ENCODE results near the gene ETV1. TPM values are rescaled to one million over a fixed set of nuclear protein-coding genes. Genes with fewer than 3 reads are reported as not detected.

Gene ETV1
- total and polyA plus RNA-seq, 2 donors from 2014 or later = 2.0 to 28.6 TPM

DNA sequence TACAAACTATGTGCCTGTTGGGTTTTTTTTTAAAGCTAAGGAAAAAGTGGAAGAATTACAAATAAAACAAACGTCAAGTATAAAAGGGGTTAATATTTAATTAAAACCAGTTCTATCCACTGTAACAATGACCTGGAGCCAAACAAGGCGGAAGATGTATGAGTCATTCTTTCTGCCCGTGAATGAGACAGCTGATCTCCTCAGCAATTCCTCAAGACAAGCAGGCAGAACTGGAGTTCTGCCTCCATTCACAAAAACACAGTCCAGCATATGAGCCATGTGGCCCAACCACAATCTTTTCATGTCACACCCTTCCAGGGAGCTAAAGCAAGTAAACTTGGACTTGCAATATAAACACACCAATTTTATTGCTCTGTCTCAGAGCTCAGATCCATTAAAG, 8.4 kb downstream of the ETV1 start:
- H3K4me3 ChIP-seq (ENCODE audit: low read length in 3 of 3) = no peak overlapping the region
- DNase-seq = peak in 4 of 5 donors; percentile 50 to 91 (median 68)
- no peak overlapping the region for H3K27ac ChIP-seq (ENCODE audit: low read depth in 2 of 2, low read length in 2 of 2)
- no peak overlapping the region for H3K9ac ChIP-seq (ENCODE audit: low read length in 3 of 3)
- peak; percentile 68 for FAIRE-seq
- H3K4me1 ChIP-seq (ENCODE audit: control insufficient read depth in 2 of 3, insufficient read depth in 2 of 3, low read depth in 1 of 3, low read length in 3 of 3) = peaks cover 0 to 5% (median 0%) of the 10 kb centered on the region in 3 donors
- no peaks in the 10 kb centered on the region for H3K36me3 ChIP-seq (ENCODE audit: control insufficient read depth in 2 of 3, insufficient read depth in 3 of 3, low read length in 3 of 3)
- no peaks in the 10 kb centered on the region for H3K9me3 ChIP-seq (ENCODE audit: control insufficient read depth in 2 of 3, insufficient read depth in 1 of 3, low read length in 3 of 3)
- no peak for TF ChIP-seq CTCF (IDR thresholded peaks at IDR 0.05; ENCODE audit: borderline replicate concordance, extremely low read depth, insufficient read depth)
- no peaks in the 10 kb centered on the region for H3K27me3 ChIP-seq (ENCODE audit: control insufficient read depth, insufficient read depth, low read length)
- intact Hi-C loops (cut with DNase I) = no loop called here

DNA sequence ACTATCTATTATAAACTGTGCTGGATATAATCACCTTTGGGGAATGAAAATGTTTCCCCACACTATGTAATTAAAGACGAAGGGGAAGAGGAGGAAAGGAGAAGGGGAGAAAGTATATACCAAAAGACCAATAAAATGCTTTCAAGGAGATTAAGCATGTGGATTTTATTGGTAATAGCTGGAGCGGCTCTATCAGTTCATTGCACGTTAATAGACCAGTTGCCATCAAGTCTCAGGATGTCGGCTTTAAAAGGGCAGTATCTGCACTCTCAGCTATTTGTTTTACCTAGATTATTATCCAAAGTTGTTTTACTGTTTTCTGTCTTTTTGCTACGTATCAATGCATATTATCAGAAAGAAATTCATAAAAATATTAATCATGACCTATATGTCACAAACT, 9.0 kb downstream of the ETV1 start:
- no peak for FAIRE-seq
- Histone ChIP-seq H3K4me3 (ENCODE audit: low read length in 3 of 3) (no peak overlapping the region), H3K36me3 (ENCODE audit: control insufficient read depth in 2 of 3, insufficient read depth in 3 of 3, low read length in 3 of 3) (no peaks in the 10 kb centered on the region), H3K4me1 (ENCODE audit: control insufficient read depth in 2 of 3, insufficient read depth in 2 of 3, low read depth in 1 of 3, low read length in 3 of 3) (peaks cover 0 to 5% (median 0%) of the 10 kb centered on the region in 3 donors), H3K27me3 (ENCODE audit: control insufficient read depth, insufficient read depth, low read length) (no peaks in the 10 kb centered on the region), H3K27ac (ENCODE audit: low read depth in 2 of 2, low read length in 2 of 2) (no peak overlapping the region), H3K9ac (ENCODE audit: low read length in 3 of 3) (no peak overlapping the region), H3K9me3 (ENCODE audit: control insufficient read depth in 2 of 3, insufficient read depth in 1 of 3, low read length in 3 of 3) (no peaks in the 10 kb centered on the region)
- DNase-seq = peak in 1 of 5 donors; percentile 7
- TF ChIP-seq CTCF (IDR thresholded peaks at IDR 0.05; ENCODE audit: borderline replicate concordance, extremely low read depth, insufficient read depth) = no peak
- intact Hi-C loops (cut with DNase I) = no loop called here

DNA sequence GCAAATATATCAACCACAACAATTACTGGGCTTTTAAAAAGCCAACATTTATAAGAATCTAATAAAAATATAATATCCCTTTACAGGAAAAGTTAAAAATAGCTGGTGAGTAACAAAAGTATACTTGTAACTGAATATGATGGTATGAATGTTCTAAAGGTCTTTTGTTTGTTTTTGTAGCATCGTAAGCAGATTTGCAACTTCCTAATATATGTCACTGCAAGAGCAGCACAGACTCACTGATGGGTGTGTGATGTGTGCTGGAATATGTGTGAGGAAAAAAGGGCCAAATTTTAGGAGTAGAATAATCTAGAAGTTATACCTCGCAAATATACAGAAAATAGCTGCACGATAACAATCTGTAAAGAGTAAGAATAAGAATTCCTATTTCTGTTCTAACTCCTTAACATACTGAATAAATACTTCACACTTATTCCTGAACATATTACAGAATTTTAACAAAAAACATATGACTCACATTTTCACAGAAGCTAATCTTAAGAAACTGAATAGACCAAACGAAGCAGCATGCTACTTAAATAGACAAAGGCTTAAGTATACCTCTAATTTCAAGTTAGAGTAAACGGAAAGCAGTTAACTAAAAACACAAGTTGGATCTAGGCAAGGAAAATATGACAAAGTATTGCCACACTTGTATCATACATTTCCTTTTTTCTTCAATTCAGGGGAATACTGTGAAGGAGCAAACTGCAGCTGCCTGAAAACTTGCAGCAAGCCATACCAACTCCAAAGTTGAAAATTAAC, 9.6 kb downstream of the ETV1 start:
- no peak for TF ChIP-seq CTCF (IDR thresholded peaks at IDR 0.05; ENCODE audit: borderline replicate concordance, extremely low read depth, insufficient read depth)
- Histone ChIP-seq H3K4me3 (ENCODE audit: low read length in 3 of 3) (no peak overlapping the region), H3K4me1 (ENCODE audit: control insufficient read depth in 2 of 3, insufficient read depth in 2 of 3, low read depth in 1 of 3, low read length in 3 of 3) (peaks cover 0 to 5% (median 0%) of the 10 kb centered on the region in 3 donors), H3K27me3 (ENCODE audit: control insufficient read depth, insufficient read depth, low read length) (no peaks in the 10 kb centered on the region), H3K27ac (ENCODE audit: low read depth in 2 of 2, low read length in 2 of 2) (no peak overlapping the region), H3K9ac (ENCODE audit: low read length in 3 of 3) (no peak overlapping the region), H3K36me3 (ENCODE audit: control insufficient read depth in 2 of 3, insufficient read depth in 3 of 3, low read length in 3 of 3) (no peaks in the 10 kb centered on the region), H3K9me3 (ENCODE audit: control insufficient read depth in 2 of 3, insufficient read depth in 1 of 3, low read length in 3 of 3) (no peaks in the 10 kb centered on the region)
- FAIRE-seq = no peak
- intact Hi-C loops (cut with DNase I) = no loop called here
- DNase-seq = peak in 1 of 5 donors; percentile 4
